HG02852 (cell line): ENCODE data around the gene DYRK2.

Source experiments
- ATAC-seq: cut with Tn5 transposase; IDR thresholded peaks from one replicate; pipeline ENCODE4 v1.9.1; 2021; ENCODE audit warnings: mild to moderate bottlenecking, moderate library complexity; ENCODE audit not compliant: unreplicated experiment

The DYRK2 gene

DNA sequence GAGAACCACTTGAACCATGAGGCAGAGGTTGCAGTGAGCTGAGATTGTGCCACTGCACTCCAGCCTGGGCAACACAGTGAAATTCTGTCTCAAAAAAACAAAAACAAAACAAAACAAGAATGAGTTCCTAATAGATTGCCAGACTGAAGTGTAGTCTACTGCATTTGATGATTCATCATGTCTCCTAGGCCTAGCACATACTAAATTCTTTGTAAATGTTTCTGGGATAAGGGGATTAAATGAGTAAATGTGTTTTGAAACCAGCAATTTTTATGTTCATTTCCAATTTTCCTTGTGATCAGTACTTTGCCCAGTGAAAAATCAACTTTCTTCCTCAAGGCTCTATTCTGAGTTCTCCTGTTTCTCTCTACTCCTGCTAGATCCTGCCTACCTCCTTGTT, 2.9 kb upstream of the DYRK2 start:
- ATAC-seq, result no peak

DNA sequence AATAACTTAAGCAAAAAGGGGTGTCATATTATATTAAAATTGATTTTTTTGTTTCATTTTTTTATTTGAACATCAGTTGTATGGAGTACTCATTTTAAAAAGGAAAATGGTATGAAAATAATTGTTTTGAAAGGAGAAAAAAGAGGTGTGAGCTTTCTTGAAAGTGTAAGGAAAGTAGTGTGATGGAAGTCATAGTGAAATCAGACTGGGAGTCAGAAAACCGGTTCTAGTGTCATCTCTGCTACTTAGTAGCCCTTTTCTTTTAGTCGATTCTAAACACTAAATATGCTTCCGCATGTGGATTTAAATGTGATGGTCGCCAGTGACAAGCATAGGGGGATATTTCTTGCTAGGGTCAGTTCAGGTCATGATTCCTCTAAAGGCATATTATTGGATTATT, 1.8 kb upstream of the DYRK2 start:
- ATAC-seq, result no peak

DNA sequence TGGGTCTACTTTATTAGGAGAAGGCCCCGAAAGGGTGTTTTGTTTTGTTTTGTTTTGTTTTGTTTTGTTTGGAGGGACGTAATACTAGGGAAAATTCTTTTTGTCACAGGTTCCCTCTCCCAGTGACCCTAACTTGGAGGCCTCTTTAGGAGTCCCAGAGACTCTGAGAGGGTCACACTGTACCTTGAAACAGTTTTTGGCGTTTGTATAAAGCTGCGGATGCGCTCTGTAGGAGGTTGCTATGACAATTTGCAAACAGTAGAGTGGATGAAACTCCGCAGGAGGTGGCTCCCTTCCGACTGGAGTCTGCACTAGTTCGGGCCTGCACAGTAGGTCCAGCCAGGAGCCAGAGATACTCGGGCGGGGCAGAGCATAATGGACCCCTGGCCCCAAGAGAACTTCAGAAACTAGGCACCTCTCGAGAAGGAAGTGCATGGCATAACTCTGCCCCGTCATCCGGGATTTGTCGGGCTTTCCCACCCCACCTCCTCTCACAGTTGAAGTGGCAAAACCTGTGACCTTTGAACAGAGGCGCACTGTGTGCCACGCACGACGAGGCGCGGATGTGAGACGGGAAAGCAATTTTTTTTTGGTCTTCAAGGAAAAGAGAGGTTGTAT, 1.3 kb upstream of the DYRK2 start:
- no peak for ATAC-seq

DNA sequence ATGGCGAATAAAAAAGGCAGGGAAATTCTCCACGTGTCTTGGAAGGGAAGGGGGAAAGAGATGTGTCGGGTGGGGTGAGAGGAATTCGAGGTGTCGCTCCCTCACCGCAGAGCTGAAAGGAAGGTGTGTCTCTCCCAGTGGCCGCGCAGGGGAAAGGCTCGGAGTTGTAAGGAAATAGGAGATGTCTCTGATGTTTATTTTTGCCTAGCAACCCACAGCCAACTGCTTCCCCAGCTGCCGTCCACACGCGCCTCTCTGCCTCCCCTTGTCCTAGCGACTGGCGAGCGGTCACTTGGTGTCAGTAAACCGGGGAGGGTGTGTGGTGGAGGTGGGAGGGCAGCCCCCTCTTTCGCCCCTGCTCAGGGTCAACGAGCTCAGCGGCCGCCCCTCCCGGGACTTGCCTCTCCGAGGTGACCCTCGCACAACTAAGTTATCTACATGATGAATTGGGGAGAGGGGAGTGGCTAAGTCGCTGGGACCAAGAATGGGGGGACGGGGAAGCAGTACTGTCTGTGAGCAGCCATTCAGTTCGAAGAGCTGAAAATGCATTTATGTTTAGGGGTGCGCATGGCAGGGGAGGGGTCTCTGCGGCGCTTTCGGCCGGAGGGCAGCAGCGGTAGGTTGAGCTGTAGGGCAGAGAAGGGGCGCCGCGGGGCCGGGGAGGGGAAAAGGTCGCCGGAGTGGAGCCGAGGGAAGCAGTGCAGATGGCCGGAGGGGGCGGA, 585 bp upstream of the DYRK2 start:
- ATAC-seq, result peak; percentile 23

DNA sequence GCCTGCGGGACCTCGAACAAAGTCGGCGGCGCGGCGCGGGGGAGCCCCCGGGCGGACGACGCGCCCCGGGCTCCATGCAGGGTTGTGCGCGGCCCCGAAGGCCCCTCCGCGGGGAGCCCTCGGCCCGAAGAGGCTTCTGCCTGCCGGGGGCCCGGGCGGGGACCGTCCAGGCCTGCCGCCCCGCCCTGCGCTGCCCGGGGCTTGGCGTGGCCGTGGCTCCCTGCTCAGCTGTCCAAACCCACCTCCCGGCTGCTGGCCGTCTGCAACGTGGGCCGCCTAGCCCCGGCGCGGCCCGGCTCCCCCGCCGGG, 670 bp downstream of the DYRK2 start:
- ATAC-seq, result peak; percentile 28

DNA sequence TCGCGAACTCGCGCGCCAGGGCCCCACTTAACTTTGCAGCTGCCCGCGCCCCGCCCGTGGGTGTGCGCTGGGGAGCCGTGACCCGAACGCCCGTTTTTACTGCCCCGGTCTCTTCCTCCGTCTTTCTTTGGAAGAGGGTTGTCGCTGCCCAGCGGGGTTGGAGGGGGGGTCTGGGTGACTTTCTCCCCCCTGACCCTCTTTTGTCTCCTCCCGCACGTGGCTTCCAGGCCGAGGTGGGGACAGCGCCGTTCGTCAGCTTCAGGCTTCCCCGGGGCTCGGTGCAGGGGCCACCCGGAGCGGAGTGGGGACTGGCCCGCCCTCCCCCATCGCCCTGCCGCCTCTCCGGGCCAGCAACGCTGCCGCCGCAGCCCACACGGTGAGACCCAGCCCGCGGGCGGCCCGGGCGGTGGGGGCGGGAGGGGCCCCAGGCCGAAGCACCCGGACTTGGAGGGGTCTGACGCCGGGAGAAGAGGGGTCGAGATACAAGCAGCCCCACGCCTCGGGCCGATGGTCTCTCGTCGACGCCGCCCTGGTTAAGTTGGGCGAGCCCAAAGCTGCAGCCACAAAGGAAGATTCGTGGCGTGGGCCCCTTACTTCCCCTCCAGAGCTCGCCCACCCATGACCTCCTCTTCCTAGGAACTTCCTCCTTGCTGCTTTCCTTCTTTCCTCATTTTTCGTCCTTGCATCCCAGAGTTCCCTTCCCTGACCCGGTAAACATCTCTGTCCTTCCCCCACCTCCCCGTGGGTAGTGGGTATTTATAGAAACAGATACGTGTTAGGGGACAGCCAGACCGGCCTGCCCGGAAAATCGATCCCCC, 1.2 kb downstream of the DYRK2 start:
- peak; percentile 22 for ATAC-seq

DNA sequence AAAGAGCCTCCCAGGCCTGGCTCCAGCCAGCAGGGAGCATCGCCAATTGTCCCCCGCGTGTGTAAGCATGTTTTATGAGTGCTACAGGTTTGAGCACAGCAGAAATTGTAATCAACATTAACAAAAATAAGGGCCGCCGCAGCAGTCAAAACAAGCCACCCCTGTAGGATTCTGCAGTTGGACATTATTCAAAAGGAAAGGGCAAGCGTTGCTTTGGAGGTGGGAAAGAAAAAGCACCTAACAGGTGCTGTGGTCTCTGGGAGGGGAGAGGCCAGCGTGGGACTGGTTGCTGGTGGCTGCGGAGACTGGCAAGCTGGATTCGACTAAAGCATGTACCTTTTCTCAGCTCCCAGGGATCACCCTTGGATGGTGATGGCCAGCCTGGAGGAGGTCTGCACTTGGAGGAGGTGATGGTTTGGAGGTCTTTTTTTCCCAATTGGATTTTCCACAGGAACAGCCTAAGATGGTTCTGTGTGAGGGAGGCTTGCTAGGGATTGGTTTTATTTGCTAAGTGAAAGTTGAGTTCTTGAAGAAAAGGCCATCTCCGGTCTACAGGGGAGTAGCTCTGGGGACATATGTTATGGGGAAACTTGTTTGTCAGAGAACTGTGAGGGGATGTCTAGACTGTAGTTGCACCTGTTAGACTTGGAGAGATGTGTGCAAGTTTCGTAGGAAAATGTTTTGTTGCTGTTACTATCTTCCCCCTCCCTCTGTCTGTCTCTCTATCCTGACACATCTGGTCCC, 2.0 kb downstream of the DYRK2 start:
- ATAC-seq, result no peak

DNA sequence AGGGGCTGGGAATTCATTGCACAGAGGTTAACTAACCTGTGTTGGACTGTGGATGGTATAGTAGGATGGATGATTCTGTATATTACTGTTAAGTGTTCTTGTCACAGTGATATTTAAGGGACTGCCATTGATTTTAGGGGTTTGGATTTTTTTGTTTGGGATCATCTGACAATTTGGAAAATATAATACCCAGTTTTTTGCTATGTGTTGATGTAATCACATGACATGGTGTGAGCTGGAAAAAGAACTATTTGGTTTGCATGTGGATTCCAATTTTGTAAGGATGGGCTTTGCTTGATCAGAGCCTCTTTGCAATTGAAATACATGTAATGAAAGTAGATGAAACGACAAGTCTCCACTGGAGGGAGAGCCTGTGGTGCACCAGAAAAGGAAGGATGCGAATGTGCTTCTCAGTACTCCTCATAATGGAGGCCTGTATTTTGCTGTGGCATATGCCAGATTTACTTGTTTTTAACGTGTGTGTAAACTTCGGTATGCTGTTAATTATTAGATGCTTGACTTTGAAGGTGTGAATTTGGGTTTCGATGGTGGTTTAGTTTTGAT, 2.7 kb downstream of the DYRK2 start:
- ATAC-seq, result no peak

DNA sequence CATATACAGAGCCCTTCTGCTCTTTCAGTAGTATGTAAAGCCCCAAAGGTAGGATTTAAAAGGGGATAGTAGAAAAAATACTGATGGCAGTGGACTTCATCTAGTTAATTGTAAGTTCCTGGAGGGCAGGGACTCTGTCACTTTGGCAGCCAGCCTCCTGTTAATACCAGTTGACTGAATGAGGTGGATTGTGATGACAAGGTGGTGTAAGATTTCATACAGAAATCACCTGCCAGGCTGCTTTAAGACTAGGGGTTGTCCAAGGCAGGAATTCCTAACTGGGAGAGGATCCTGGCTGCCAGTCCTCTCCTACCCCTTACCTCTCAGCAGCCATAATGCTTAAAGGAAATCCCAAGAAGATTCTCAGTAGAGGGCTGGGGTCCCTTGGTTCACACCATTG, 7.3 kb downstream of the DYRK2 start:
- ATAC-seq, result no peak

DNA sequence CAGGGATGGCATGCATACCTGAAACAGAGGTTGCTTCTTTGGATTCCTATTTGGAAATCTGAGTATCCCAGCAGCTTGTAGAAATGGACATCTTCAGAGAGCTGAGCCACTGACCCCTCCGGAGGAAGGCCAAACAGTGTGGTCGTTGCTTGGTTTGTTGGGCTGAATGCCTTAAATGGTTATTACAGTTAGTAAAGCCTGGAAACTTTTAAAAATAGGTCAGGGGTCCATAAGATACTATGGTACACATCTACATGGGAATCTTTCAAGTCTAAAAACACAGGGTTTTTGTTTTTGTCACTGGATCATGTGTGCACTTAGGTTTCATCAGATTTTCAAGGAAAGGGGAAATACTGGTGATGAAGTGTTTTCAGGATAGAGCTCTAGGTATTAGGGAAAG, 7.7 kb downstream of the DYRK2 start:
- ATAC-seq, result no peak

DNA sequence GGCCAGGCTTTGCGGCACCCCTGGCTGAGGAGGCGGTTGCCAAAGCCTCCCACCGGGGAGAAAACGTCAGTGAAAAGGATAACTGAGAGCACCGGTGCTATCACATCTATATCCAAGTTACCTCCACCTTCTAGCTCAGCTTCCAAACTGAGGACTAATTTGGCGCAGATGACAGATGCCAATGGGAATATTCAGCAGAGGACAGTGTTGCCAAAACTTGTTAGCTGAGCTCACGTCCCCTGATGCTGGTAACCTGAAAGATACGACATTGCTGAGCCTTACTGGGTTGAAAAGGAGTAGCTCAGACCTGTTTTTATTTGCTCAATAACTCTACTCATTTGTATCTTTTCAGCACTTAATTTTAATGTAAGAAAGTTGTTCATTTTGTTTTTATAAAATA, 9.9 kb downstream of the DYRK2 start:
- no peak for ATAC-seq

DNA sequence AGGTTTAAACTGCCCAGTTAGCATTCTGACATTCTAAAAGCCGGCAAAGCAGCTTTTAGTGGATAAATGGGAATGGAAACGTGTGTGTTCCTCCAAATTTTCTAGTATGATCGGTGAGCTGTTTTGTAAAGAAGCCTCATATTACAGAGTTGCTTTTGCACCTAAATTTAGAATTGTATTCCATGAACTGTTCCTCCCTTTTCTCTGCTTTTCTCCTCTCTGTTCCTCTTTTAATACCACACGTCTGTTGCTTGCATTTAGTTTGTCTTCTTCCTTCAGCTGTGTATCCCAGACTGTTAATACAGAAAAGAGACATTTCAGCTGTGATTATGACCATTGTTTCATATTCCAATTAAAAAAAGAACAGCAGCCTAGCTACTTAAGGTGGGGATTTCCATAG, 10.7 kb downstream of the DYRK2 start:
- ATAC-seq, result no peak

DNA sequence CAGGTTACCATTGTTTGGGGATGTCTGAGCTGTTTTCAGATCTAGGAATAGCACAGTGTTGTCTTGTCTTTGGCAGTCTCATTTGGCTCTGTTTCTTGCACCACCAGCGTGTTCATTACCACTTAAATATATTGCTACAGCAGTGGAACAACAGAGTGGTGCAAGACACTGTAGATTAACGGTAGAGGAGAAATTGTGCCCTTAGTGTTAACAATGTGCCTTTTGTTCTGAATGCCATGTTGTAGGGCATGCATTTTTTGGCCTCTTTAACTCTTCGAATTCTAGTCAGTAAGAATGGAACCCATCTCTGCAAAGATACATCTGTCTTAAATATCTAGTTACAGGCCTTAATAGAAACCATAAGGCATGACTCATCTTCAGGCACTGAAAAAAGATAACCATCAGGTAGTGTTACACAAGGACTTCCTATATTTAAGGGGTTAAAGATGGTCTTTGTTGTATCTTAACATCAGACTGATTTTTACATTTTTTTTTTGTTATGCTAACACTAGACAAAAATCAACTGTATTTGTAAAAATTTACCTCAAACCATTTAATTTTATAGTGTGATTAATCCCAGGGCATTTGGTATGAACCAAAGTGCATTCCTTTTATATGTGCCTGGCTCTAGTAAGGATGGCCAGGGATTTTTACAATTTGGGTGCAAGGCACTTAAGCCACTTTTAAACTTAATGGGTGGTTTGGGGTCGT, 12.9 kb downstream of the DYRK2 start:
- no peak for ATAC-seq

DNA sequence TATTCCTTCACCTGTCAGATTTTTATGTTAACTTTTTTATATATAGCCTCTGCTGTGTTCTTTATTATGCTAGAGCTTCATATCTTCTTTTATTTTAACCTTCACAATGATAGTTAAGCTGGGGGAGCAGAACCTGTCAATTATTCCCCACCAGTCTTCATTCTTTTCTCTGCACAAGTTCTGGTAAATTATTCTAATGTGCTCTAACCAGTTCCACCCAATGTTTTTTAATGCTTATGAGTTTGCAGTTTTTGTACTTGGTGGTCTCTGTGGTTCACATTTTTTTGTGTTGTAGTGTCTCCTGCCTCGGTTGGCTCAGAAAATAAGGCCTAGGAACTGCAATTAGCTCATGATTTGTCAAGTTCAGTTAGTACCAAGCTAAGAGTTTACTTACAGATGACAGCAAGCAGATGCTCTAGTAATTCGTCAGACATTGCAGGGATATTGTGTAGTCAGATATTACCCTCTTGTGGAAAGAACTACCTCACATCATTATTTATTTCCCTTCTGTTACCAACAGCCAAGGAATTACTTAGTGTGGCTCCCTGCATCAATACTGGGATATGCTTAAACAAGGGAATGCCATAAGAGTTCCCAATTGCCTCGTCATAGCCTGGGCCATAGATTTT, 14.5 kb downstream of the DYRK2 start:
- ATAC-seq, result no peak

DNA sequence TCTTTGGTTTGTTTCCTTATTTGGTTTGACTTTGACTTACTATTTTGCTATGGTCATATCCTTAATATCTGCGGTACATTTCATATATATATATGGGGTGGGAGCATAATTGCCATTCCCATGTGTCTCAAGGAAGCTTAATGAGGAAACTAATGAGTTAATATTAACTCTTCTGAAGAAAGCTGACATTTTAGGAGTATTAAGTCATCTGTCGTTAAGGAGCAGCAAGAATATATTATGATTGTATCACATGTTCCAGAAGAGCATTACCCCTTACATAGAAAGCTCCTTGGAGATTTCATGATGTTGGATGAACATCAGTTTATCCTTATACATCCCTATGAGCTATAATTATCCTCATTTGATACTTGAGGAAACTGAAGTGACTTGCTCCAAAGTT, 15.6 kb downstream of the DYRK2 start:
- no peak for ATAC-seq

DNA sequence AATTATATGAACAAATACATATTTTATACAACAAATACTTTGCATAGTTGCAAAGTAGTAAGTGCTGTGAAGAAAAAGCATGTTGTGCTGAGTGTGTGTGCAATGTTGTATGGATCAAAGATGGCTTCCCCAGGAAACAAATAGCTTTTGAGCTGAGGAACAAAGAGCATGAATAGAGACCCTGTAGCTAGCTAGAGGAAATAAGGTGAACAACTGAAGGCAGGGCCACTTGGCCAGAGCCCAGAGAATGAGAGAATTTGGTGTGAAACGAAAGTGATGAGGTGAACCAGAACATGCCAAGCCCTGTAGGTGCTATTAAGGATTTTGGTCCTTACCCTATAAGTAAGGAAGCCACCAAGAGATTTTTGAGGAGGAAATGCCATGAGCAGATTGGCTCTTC, 17.1 kb downstream of the DYRK2 start:
- no peak for ATAC-seq

DNA sequence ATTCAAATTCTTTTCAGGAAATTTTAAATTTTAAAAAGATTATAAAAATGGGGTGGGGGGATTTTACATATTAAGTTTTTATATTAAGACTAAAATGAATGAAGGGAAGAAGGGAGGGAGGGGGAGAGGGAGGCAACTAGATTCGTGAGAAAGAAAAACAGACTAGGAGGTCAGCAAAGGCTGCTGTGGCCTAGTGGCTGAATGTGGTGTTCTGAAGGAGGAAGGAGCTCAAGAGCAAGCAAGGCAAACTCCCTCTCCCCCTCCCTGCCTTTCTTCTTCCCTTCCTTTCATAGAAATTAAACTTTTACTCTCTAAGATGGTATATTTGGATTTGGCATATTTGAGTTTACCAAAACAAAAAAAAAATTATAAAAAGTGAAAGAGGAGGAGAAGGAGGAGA, 18.1 kb downstream of the DYRK2 start:
- no peak for ATAC-seq

DNA sequence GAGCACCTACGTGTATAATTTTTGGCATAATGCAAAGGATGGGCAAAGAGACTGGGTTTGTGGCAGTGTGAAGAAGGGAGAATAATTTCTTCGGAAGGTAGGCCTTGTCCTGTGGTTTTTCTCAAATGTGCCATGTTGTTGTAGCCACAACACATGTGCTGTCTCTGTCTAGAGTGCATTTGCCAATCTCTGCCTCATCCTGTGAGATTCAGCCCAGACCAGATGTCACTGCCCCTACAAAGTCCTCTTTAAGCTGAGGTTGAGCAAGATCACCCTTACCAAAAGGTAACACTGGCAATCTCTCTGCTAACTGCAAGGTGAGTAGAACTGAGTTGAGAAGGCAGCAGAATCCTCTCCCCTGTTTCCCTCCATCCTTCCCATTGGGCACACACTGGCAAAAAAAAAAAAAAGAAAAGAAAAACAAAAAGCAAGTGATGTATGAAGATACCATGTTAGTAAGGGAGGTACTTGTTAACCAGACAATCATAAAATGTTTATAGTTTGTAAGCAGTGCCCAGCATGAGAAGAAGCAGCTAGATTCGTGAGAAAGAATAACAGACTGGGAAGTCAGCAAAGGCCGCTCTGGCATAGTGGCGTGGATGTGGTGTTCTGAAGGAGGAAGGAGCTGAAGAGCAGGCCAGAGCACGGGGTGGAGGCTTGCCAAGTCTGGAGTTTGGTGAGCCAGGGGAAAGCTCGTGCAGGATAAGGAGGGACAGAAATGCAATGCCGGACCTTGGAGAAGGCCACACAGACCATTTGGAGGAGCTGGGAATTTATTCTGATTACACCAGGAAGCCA, 18.9 kb downstream of the DYRK2 start:
- ATAC-seq, result no peak

DNA sequence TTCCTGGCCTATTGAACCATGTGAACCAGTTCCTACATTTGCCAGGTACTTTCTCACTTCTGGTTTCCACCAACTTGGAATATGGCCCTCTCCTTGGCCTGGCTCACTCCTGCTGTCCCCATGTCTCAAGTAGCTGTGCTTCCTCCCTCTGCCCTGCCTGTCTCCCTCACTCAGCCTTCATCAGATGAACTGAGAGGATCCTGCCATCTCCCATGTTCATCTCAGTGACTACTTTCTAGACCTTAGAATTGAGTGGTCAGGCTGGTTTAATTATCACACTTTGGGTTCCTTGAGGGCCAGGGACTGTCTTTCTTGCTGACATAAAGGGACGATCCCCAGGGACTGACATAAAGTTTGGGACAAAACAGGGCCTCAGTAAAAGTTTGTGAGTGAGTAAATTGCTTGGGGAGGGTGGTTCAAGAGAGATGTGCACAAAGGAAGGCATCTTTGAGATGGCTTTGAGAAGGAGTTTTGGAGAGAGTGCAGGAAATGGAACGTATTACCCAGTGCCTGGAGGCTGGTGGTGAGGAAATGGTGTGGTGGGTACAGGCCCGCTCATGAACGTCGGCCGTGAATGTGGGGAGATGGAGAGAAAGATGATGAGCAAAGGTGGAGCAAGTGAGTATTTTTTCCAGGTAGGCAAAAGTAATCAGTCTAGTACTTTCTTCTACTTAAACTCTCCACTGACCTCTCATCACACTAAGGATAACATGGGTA, 20.8 kb downstream of the DYRK2 start:
- no peak for ATAC-seq
